ENCODE results near the gene MT2A. TPM values are rescaled to one million over a fixed set of nuclear protein-coding genes. Genes with fewer than 3 reads are reported as not detected.

Gene MT2A
- total and polyA plus RNA-seq, 2 of the 4 experiments (the other 2 are of a cell fraction), result 25.5 to 621 TPM

DNA sequence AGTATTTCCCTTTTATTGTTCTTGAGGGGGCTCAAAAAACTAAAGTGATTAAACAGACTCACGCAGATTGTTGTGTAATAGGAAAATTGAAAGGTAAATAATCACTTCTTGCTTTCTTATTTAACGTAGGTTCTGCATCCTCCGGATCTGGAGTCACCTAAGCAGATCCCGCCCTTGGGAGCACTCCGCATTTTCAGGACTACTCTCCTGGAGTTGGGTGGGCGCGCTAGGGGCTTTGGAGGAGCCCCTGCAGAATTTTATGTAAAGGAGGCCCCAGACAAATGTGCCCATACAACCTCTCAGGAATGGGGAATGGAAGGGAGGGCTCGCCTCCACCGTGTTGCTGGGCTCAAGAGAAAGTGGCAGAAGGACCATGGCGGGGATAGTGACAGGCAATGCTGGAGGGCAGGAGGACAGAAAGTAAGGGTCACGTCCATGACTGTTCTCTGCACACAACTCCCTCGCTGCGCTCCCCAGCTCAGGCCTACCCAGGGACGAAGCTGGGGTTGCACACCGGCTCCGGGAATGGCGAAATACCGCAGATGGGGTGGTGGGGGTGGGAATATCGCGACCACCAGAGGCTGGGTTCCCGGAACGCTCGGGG lies 8.3 kb downstream of the MT2A start:
- peak overlapping the region; percentile 66; the same call in 1 of the 2 replicates for H3K9ac ChIP-seq (ENCODE audit: low read depth, low read length)
- peaks cover 2 to 39% of the 10 kb centered on the region in 2 experiments; a peak in 3 of 4 replicates for H3K79me1 ChIP-seq (ENCODE audit: low read depth in 1 of 2, low read length in 2 of 2)
- H3K14ac ChIP-seq (replicated peaks; ENCODE audit: low read depth, low read length), result peak overlapping the region; percentile 72
- POLR2A ChIA-PET (ENCODE audit: unreplicated experiment), result interaction anchor here (0.5 kb wide), 1 partner anchor 10 kb away, joined by 3 read pairs; no protein-coding TSS in a partner anchor
- H3K9me1 ChIP-seq (ENCODE audit: insufficient read depth, low read length), result peaks cover 16% of the 10 kb centered on the region
- intact Hi-C loops (cut with micrococcal nuclease), result no loop called here
- H3K9me3 ChIP-seq (ENCODE audit: control insufficient read depth, insufficient read depth, low read length), result no peaks in the 10 kb centered on the region
- DNase-seq (no peak), ATAC-seq (ENCODE audit: low read depth) (no peak)
- H3K36me3 ChIP-seq (ENCODE audit: control insufficient read depth, insufficient read depth, low read length), result no peaks in the 10 kb centered on the region
- H2AFZ ChIP-seq (replicated peaks; ENCODE audit: low read length, poor library complexity), result peak overlapping the region; percentile 94
- BruUV-seq (replicated peaks), result no TSS peak
- 0 out of 2 replicates have a peak overlapping the region, but pooled peaks have one; percentile 4 for H3K56ac ChIP-seq (ENCODE audit: extremely low read depth, insufficient read depth, low read length)
- H3K23ac ChIP-seq (ENCODE audit: low read depth, low read length), result peak overlapping the region; percentile 53
- no peak overlapping the region for H3K18ac ChIP-seq (ENCODE audit: low read depth, low read length)
- H2BK5ac ChIP-seq (ENCODE audit: low read depth, low read length, poor library complexity, severe bottlenecking), result peak overlapping the region; percentile 21
- H4K20me1 ChIP-seq (ENCODE audit: insufficient read depth, low read length), result no peaks in the 10 kb centered on the region
- dilution Hi-C loops (cut with HindIII; ENCODE audit: low sequenced_read_pairs, unreplicated experiment), result no loop called here
- H2BK120ac ChIP-seq (ENCODE audit: low read depth, low read length), result peak overlapping the region; percentile 73
- peak overlapping the region; percentile 88 for H2BK15ac ChIP-seq (ENCODE audit: low read depth, low read length)
- in situ Hi-C loops (cut with MboI; ENCODE audit: low sequenced_read_pairs), result no loop called here
- peak overlapping the region; percentile 83 for H3K4ac ChIP-seq (ENCODE audit: low read depth, low read length)
- H3K4me3 ChIP-seq (ENCODE audit: insufficient read depth, low read depth, low read length), result no peak overlapping the region
- no peak overlapping the region; the same call in 1 of the 2 replicates for H3K4me2 ChIP-seq (ENCODE audit: low read depth, low read length)
- peak overlapping the region; percentile 97 for H2AK5ac ChIP-seq (ENCODE audit: low read depth, low read length)
- H2AK9ac ChIP-seq (replicated peaks; ENCODE audit: low read depth, low read length, poor library complexity), result peak overlapping the region; percentile 73
- H3K27ac ChIP-seq (ENCODE audit: insufficient read depth, low read length), result peak overlapping the region; percentile 22; the same call in 1 of the 2 replicates
- WGBS, 2 experiments (ENCODE audit: extremely low coverage in 2 of 2, insufficient read length in 1 of 2), result 34% methylated on average over 8 of the region's 23 CpGs; no CpG with 5 or more reads in 1 of the 2 experiments
- H3K4me1 ChIP-seq (ENCODE audit: control insufficient read depth, insufficient read depth, low read length), result peaks cover 18% of the 10 kb centered on the region
- CTCF ChIA-PET, result interaction anchor here (0.6 kb wide), 1 partner anchor 12 kb away, joined by 3 read pairs; no protein-coding TSS in a partner anchor
- no peaks in the 10 kb centered on the region for H3K27me3 ChIP-seq (ENCODE audit: control insufficient read depth, insufficient read depth, low read length)
- peak overlapping the region; percentile 54 to 66; a peak in 3 of 4 replicates for H4K8ac ChIP-seq (ENCODE audit: low read depth in 2 of 2, low read length in 2 of 2)
- H2BK20ac ChIP-seq (ENCODE audit: low read depth, low read length), result peak overlapping the region; percentile 73
- peak overlapping the region; percentile 86 for H4K5ac ChIP-seq (ENCODE audit: low read depth, low read length)
- no peak for TF ChIP-seq MAZ (IDR thresholded peaks at IDR 0.05; ENCODE audit: borderline replicate concordance, low read depth, low read length)
- no peak for TF ChIP-seq FOS (IDR thresholded peaks at IDR 0.05; ENCODE audit: low read depth, low read length)
- TF ChIP-seq, protein P1, sequence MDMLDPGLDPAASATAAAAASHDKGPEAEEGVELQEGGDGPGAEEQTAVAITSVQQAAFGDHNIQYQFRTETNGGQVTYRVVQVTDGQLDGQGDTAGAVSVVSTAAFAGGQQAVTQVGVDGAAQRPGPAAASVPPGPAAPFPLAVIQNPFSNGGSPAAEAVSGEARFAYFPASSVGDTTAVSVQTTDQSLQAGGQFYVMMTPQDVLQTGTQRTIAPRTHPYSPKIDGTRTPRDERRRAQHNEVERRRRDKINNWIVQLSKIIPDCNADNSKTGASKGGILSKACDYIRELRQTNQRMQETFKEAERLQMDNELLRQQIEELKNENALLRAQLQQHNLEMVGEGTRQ (IDR thresholded peaks at IDR 0.05; ENCODE audit: low read depth, low read length), result no peak
- no peak for TF ChIP-seq BHLHE40 (IDR thresholded peaks at IDR 0.05; ENCODE audit: low read depth, low read length)
- TF ChIP-seq RFX5 (IDR thresholded peaks at IDR 0.05; ENCODE audit: low read depth, low read length), result no peak
- TF ChIP-seq CEBPB (IDR thresholded peaks at IDR 0.05; ENCODE audit: low read depth, low read length), result no peak
- TF ChIP-seq MXI1 (IDR thresholded peaks at IDR 0.05; ENCODE audit: borderline replicate concordance, low read depth, low read length), result no peak
- TF ChIP-seq SMC3 (IDR thresholded peaks at IDR 0.05; ENCODE audit: low read depth, low read length), result no peak
- TF ChIP-seq CHD1 (IDR thresholded peaks at IDR 0.05; ENCODE audit: low read depth, low read length), result no peak
- TF ChIP-seq RAD21 (IDR thresholded peaks at IDR 0.05; ENCODE audit: low read length), result no peak
- TF ChIP-seq NFE2L2 (IDR thresholded peaks at IDR 0.05; ENCODE audit: low read depth, low read length), result no peak
- H4K91ac ChIP-seq (ENCODE audit: insufficient read depth, low read depth, low read length), result peak overlapping the region; percentile 54
